ENCODE data around the gene FAM170B.

DNA sequence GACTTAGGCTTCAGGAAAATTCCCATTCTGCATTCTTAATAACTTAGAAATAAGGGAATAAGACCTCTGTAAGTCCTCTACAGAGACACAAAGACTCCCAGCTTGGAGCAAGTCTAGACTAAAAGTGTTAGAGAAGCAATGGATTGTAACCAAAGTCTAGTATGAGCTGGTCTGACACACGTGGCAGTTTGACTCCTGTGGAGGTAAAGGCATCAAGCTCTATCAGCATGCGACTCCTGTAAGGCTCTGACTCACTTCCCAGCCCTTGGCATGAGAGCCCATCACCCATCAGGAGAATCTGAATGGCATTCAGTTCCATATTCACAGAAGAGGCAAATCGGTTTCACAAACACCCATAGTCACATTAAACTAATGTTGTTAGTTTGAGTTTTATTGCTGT is 14.1 kb downstream of the FAM170B start:
- TF ChIP-seq, protein P1, sequence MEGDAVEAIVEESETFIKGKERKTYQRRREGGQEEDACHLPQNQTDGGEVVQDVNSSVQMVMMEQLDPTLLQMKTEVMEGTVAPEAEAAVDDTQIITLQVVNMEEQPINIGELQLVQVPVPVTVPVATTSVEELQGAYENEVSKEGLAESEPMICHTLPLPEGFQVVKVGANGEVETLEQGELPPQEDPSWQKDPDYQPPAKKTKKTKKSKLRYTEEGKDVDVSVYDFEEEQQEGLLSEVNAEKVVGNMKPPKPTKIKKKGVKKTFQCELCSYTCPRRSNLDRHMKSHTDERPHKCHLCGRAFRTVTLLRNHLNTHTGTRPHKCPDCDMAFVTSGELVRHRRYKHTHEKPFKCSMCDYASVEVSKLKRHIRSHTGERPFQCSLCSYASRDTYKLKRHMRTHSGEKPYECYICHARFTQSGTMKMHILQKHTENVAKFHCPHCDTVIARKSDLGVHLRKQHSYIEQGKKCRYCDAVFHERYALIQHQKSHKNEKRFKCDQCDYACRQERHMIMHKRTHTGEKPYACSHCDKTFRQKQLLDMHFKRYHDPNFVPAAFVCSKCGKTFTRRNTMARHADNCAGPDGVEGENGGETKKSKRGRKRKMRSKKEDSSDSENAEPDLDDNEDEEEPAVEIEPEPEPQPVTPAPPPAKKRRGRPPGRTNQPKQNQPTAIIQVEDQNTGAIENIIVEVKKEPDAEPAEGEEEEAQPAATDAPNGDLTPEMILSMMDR (conservative IDR thresholded peaks at IDR 0.05), result no peak
- no peak for TF ChIP-seq EZH2 (IDR thresholded peaks at IDR 0.05; ENCODE audit: low read depth)
